HG02840 (cell line): Measurements from ENCODE around the gene SELENOS.
A peak's percentile ranks its signal among the peaks of the same experiment; 100 is the strongest.

ENCODE experiments used
- ATAC-seq: cut with Tn5 transposase; IDR thresholded peaks from one replicate; pipeline ENCODE4 v1.9.1; 2021; ENCODE audit warnings: mild to moderate bottlenecking, moderate library complexity, moderate number of reproducible peaks; ENCODE audit not compliant: unreplicated experiment, low FRiP score

The SELENOS gene

DNA sequence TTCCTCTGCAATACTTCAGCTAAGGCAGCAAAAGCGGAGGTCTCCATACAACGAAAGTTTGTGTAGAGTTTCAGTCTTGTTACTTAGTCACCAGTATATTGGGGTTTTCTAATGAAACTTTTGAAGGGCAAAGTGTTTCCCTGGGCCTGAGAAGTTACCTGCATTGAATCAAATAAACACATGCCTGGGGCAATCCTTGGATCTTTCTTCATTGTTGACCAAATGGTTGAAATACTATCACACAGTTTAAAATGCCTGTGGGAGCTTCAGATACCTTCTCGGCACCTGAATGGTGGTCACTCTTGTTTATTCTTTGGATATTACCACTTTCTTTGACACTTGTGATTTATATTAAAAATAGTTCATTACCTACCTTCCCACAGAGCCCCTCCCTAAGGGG, 24.4 kb downstream of the SELENOS start:
- no peak for ATAC-seq

DNA sequence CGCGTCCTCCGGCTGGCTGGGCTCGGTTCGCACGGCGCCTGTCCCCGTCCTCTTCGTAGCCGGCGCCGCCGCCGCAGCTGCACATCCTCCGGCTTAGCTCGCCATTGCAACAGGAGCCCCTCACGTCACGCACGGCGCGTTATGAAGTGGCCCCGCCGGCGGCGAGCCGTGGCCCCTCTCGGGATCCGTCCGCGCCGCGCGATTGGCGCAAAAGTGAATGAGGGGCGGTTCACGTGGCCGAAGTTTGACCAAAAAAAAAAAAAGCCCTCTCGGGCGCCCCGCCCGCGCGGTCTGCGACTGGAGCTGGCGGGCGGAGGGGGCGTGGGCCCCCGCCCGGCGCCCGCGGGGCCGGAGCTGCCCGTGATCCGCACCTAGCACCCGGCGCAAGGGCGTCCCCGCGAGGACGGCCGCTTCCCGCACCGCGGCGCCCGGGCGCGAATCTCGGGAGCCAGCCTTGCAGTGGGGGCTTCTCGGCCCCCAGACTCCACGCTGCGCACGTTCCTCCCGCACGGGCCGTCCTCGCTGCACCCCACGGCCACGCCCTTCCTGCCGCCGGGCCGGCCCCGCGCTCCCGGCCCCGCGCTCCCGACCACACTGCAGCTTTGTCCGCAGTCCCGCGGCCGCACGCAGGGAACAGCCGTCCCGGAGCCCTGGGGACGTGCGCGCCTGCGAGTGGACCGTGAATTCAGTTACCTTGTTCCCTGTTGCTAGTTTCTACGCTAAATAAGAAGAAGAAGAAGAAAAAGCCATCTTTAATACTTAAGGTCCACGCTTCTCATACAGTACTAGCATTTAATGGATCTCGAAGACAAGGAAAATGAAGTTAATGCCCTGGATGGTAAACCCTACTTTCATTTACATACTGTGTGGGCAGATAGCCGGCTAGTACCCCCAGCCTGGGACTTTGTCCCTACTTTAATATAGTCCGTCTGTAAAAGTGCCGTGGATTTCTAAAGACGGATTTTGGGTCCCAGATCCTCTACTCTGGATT, 25.2 kb downstream of the SELENOS start, which contains the start of gene CHSY1:
Gene CHSY1, minus strand, starts transcription at position 219 of the 991 bp plus-strand sequence. CDS start 592 bp downstream, outside the sequence.
- peak; percentile 75 for ATAC-seq

DNA sequence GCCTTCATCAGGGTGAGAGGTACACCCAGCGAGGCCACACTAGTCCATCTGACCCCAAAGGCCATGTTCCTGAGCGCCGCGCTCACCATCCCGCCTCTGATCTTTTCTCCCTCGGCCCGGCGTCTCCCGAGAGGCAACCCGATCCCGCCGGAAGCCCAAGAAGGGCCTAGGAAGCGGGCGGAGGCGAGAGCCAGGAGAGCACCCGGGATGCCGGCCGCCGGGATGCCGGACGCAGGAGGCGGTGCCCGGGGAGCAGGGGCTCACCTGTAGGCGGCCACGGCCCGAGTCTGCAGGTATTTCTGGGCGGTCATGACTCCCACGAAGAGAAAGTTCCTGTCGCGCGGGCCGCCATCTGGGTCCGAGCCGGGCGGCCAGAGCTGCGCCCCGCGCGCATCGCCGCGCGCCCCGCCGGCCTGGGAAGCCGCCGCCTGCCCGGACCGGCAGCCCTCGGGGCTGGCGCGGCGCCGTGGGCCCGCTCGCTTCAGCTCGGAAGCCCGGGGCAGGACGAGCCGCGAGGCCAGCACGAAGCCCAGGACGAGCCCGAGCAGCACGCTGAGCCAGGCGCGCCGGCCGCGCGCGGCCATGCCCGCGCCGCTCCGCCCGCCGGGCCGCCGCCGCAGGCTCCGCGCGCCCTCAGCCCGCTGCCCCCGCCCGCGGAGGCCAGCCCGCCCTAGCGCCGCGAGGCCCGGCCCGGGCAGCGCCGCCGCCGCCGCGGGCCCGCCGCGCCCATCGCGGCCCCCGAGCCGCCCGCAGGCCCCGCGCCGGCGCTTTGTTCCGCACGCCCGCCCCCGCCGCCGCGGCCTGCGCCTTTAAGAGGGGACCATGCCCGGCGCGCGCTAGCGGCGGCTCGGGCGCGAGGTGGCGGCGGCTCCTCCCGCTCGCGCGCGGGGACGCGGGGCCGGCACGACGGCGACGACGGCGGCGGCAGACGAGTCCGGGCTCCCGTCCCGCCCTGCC, 26.1 kb downstream of the SELENOS start:
- ATAC-seq = peak; percentile 37

DNA sequence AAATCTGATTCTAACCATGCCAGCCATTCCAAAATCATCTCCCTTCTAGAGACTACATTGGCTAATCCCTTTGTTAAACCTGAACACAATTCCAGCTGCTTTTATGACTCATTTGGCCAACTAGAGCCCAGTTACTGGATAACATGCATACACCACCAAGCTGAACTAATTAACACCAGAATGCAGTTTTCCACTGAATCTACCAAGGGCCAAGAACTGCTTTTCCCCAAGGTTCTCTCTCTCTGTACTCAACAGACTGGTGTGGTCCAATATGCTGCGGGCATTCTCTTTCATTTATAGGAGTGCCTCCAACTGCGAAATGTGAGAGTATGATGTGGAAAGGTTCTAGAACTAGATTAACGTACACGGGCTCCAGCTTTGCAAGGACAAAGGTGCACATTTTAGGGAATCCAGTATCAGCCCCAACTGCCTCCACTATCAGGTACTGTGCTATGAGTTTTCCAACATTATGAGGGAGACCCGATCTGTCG, 26.9 kb downstream of the SELENOS start:
- no peak for ATAC-seq

DNA sequence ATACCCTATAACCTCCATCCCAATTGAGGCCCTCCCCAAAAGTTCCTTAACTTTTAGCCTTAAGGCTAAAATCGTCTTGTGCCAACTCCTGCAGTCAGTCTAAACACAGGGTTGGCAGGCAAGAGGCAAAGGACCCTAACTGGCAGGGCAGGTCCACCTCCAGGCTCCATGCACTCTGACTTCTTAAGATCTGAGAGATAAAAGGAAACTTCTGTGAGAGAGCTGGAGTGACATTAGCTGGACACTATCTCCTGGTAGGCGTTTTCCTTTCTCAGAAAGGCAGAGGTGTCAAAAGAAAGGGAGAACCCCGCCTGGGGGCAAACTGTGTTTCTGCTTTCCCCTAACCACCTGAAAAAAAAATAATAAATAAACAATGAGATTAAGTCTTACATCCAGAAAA, 29.0 kb downstream of the SELENOS start:
- ATAC-seq = no peak

DNA sequence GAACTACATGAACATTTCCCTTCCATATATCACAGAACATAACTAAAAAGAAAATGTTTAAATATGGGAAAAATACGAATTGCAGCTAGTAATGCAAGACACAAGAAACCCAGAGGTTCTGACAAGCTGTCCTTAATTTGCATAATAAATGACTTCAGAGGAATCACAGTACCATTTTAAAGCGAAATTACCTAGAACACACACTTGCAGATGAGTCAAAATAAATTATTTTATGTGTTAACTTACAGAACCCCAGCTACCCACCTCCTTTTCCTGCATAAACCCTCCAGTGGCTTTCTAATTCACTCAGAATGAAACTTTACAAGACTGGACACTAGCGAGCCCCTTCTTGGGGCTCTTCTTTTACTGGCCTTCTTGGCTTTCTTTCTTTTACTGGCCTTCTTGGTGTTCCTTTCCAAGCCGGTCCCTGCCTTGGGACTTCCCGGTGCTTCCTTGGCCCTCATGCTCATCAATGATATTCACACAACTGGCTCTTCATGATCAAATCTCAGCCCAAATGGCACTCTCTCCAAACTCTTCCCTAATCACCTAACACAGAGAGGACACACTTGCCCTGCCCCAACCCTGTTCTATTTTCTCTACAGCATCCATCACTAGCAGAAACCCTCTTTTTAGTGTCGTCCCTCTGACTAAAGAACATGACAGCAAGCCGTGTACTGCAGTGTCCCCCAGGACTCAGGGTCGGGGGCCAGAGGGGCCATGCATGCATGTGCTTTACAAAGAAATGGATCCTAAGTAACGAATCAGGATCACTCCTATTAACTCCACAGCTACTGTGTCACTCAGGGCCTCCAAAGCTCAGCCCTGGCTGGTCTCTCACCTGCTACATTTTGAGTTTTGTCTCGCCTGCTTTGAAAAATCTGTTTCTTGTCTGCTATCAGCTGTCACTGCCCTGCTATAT, 30.2 kb downstream of the SELENOS start:
- ATAC-seq = no peak

DNA sequence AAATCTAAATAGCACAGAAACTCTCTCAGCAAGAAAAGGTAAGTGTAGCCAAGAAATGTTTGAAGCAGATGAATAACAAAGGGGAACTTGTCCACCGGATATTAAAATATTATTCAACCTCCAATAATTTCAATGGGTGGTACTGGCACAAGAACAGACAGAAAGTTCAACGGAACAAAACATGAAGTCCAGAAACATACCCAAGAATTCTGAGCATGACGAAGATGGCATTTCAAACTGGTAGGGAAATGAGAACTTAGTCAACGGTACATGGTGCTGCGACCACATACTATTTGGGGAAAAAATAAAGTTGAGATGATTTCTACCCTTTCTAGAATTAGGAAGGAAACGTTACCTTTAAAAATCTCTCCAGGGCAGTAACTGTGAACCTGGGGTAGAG, 30.9 kb downstream of the SELENOS start:
- no peak for ATAC-seq

DNA sequence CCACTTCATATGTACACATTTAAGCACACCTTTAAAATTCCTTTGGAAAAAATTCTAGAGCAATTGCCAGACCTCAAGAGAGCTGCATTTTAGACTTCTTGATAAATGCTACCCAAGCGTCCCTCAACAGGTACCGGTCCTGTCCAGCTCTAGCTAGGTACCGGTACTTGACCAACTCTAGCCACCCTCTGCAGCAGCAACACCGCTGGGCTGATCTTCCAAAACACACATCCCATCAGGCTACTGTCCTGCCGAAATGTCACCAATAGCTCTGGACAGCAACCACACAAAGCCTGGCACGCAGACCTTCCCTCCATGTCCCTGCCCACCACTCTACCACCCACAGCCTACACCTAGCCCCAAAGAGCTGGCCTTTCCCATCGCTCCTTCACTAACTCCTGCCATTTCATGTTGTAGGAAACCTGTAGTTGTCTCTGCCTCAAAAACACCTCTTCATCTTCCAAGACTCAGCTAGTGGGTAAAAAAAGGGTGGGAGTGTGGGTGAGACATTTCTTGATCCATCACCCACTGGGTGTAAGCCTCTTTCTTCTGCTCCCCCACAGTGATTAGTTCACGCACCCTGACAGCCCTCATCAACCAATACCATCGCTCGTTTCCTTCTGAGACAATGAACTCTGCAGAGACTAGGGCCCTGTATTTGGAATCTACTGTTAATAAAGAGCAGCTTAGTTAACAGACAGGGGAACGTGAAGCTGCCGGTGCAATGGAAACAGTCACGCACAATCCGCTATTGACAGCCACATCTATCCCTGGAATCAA, 32.2 kb downstream of the SELENOS start:
- no peak for ATAC-seq

DNA sequence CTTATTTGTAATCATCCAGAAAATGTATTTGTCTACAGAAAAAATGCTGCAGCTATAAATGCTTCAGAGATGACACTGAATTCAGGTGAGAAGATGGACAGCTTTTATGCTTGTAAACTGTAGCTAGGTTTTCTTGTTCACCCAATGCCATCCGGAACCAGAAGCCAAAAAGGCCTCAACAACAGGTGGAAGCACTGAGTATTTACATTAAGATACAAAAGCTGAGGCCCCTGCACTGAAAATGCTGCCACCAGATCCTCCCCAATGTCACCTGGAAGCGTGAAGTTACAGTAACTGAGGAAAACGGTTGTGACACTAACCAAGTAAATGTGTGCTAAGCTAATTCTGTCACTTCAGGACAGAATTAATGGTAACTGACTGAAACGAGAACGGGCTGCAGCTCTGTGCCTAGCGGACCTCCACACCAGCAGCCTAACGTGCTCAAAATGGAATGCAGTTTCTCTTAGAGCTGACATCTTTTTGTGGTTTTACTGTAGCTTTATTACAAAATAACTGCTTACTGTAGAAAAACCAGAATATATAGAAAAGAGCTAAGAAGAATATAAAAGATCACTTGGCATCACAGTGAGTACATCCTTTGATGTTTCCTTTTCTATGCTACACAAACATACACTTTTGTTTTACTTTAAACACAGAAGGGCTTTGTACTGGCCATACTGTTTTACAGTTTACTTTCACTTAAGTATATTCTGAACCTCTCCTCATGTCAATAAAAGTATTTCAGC, 33.1 kb downstream of the SELENOS start:
- no peak for ATAC-seq

DNA sequence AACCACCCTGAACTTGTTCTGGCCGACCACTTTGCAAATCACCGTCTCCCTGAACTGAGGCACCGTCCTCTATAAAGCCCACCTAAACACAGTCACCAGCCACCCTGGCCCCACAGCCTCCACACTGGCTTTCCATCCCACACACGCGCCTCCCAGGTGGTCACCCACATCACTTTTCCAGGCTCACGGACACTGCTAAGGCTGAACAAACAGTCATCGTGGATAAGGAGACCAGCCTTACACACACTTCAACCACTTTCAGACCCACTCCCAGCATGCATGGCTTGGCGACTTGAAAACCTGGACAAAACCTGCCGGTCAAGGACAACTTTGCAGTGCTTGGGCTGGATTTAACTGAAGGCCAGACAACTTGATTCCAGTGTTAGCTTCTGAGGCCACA, 33.9 kb downstream of the SELENOS start:
- ATAC-seq = no peak

DNA sequence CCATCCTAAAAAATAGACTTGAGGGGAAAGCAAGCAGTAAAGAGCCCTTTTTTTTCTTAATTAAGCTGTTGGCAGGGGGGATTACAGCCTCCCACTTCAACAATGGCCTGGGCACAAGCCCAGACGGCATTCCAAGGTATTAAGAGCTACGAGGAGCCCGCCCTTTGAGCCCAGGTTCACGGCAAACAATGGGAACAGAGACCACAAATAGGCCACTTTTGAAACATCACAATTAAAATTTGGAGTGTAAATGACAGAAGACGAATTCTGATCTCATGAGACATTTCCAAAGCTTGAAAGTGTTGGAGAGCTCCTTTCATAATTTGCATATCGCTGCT, 34.3 kb downstream of the SELENOS start:
- no peak for ATAC-seq

DNA sequence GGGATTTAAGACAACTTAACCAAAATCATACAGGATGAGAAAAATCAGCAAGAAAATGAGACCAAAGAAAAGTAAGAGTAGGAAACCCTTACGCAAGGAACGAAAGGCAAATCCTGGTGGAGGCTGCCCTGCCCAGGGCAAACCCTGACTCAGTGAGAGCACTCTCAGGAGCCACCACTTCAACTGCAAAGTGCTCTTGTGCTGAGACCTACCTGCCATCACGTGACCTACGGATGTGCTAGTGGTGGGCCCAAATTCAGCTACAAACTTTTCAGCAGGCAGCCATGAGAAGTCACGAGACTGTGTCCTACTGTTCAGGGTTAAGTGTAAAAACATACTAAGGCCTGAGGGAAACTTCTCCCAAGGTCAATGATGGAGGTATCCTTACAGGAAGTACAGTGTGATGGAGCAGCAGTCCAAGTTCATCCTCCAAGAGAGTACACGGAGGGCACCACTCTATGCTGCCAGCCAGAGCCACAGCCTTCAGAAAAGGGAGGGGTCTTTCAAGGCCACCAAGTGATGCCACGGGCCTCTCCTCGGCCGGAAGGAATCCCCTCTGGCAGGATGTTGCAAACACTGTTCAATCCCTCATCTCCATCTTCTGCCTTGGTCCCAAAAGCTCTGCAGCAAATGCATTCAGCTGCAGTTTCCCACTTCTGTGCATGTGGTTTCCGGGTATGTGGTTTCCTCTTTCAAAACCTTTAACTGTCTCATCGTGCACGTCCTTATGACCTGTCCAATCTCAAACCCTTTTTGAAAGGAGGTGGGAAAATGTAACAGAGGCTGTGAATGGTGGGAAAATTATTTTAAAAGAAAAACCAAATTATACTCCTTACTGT, 34.9 kb downstream of the SELENOS start:
- peak; percentile 48 for ATAC-seq

DNA sequence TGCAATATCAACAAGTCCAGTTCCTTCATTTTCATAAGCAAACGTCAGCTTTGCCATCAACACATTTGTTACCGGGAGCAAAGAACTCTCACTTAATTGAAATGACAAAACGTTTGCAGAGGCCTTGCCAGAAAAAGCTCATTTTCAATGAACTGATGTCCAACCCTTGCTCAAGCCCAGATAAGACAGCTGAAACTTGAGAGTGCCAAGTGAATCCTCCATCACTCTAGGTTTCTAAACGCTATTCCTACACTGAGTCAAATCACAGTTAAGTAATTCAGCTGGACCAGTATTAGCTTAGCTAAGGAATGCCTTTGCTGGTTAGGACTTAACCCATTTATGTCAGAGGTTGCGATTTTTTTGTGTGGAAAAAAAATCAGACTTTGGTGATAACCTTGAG, 36.9 kb downstream of the SELENOS start:
- ATAC-seq = no peak

DNA sequence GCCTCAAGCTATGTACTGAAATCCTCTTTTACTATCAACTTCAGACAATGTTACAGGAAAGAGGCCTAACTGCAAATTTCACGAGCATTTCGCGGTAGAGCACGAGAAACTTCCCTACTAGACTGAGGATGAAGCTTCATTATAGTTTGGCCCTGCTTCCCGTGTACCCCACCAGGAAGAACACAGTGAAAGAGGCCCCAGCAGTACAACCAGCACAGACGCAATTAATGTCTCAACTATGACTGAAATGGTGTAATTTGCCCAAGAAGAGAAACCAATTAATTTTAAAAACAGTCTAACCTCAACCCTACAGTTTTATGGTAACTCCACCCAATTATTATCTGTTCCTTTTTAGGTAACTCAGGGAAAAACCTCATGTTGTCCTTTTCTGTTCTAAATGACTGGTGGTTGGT, 37.6 kb downstream of the SELENOS start:
- no peak for ATAC-seq

DNA sequence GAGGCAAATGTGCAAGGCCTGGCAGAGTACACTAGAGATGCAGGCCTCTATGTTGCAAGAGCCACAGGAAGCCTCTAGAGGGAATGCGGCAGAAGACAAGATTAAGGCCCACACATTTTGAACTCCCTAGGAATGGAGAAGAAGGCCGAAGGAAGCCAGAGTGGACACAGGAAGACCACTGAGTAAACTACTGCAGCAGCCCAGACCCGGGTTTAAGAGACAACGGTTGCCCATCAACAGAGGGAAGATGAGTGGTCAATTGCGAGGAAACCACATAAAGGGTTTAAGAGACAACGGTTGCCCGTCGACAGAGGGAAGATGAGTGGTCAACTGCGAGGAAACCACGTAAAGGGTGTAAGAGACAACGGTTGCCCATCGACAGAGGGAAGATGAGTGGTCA, 40.0 kb downstream of the SELENOS start:
- no peak for ATAC-seq

DNA sequence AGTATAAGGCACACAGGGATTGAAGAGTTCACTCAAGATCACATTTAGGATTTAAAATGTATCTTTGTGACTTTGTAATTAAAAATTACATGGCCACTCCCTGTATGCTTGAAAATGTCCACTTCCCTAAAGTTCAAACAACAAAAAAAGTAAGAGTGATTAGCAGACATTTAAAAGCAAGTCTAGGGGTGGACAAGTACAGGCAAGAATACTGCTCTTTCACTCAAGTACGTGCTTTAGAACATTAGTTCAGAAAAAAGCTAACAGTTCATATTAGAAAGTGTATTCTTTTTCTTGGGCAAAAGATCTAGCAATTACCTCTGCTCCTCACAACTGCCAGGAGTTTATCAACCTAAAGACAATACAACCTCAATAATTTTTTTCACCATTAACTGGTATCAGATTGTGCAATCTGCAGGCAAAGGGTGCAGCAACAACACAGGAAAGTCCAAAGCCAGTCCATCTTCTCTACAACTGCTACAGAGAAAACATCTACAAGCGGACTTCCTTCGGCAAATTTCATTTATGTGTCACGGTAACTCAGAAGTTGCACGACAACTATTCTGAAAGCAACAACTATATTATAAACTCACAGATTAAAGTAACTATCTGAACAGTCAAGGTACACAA, 43.5 kb downstream of the SELENOS start:
- ATAC-seq = no peak

DNA sequence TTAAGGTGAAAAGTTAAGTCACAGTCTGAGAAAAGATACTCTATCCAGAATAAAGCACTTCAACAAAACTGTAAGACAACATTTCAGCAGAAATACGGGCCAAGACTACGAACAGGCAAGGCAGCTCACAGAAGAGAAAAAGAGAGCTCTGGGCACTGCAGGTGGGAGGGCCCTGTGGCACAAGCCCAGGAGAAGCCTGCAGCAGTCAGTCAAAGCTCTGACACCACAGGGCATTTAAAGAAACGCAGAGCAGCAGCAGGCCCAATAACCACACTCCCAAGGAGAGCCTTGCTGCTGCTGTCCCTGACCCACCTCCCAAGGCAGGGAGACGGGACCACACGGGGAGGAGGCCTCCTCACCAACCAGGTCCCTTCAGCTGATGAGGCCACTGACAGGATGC, 44.6 kb downstream of the SELENOS start:
- no peak for ATAC-seq
